AG04450 (cell line): ENCODE data around the gene CCDC88C. TPM values are rescaled to one million over a fixed set of nuclear protein-coding genes. Genes with fewer than 3 reads are reported as not detected.
A peak's percentile ranks its signal among the peaks of the same experiment; 100 is the strongest.

Source experiments
- CTCF ChIA-PET: fragments of 300-600, 350-600 bp; formaldehyde crosslinking; extraction: SDS; loops from one replicate; lab custom pipeline; 2022; ENCODE audit warnings: antibody characterized with exemption, inconsistent platforms; lab: Charles Lee
- POLR2A ChIA-PET: fragments of 350-600 bp; formaldehyde crosslinking; extraction: SDS; loops from one replicate; lab custom pipeline; 2021; ENCODE audit warnings: antibody characterized with exemption, inconsistent platforms; lab: Yijun Ruan, JAX
- DNase-seq: peaks from one replicate; pipeline ENCODE4 v3.0.0-alpha.2; 2011; ENCODE audit warnings: low read depth, low spot score
- H3K27ac ChIP-seq: one replicate; pipeline ENCODE4 v1.5.1; 2012; ENCODE audit warnings: low read depth, low read length, control low read depth
- H3K27me3 ChIP-seq: one replicate; pipeline ENCODE4 v1.6.0; 2012; ENCODE audit warnings: low read length; ENCODE audit not compliant: control insufficient read depth, insufficient read depth
- H3K4me3 ChIP-seq: 2 replicates; pipeline ENCODE4 v1.5.1; 2011; ENCODE audit warnings: mild to moderate bottlenecking, low read depth, low read length, control low read depth
- H3K9me3 ChIP-seq: 2 replicates; pipeline ENCODE4 v1.5.1; 2012; ENCODE audit warnings: low read length; ENCODE audit not compliant: control insufficient read depth, insufficient read depth
- polyA plus RNA-seq: library from polyadenylated mRNA; depleted of rRNA; stranded (reverse); fragments of >200 nt; gene quantifications from 2 replicates; pipeline ENCODE4 v1.2.3, GENCODE V29; 2011
- TF ChIP-seq, protein P1 (sequence below): IDR thresholded peaks from 2 replicates; pipeline ENCODE4 v1.5.1; 2011; ENCODE audit warnings: low read depth, low read length, control low read depth, inconsistent platforms

The CCDC88C gene
- polyA plus RNA-seq, 1 experiment: 0.01 TPM

DNA sequence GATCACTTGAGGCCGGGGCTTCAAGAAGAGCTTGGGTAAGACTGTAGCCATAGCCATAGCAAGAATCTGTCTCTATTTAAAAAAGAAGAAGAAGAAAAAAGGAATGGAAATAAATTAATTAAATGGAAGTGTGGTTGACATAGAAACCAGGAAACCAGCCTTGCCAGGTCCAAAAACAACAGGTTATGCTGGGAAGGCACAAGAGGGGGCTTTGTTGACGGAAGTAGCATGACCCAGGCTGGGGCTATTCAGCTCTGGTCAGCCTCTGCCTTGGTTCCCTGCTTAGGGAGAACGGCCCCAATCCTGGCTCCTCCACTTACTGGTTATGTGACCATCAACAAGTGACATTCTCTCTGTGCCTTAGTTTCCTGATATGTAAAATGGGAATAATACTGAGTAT is 158.7 kb downstream of the CCDC88C start:
- POLR2A ChIA-PET: interaction anchor here (1.5 kb wide), 1 partner anchor 14 kb away, joined by 3 read pairs; the partner anchor contains the start of gene GPR68
- CTCF ChIA-PET: interaction anchor here (2.7 kb wide), 1 partner anchor 27 kb away, joined by 9 read pairs; no protein-coding TSS in a partner anchor
- H3K4me3 ChIP-seq: no peak overlapping the region

DNA sequence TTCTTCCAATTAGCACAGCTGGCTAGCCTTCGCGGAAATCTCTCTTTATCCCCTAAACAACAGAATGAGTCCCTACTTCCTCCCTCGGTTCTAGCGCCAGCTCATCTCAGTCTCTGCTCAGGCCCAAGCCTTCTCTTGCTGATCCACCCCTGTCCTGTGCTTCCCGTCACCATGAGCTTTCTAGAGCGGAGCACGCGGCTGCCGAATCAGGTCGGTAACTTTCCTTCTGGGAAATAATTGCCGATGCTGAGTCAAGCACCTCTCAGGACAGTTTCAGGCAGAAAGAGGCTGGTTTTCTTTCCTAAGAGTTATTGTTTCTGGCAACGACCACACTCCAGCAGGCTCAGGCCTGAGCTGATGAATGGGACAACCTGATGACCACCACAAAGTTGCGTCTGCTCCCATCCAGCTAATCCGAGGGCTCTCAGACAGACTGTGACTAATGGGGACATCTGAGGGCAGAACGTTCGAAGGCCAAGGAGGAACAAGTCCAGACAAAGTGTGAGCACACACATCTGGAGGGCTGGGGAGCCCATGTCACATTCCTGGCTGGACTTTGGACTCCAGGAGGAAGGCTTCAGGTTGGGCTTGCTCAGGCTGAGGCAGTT is 159.5 kb downstream of the CCDC88C start:
- TF ChIP-seq, protein P1, sequence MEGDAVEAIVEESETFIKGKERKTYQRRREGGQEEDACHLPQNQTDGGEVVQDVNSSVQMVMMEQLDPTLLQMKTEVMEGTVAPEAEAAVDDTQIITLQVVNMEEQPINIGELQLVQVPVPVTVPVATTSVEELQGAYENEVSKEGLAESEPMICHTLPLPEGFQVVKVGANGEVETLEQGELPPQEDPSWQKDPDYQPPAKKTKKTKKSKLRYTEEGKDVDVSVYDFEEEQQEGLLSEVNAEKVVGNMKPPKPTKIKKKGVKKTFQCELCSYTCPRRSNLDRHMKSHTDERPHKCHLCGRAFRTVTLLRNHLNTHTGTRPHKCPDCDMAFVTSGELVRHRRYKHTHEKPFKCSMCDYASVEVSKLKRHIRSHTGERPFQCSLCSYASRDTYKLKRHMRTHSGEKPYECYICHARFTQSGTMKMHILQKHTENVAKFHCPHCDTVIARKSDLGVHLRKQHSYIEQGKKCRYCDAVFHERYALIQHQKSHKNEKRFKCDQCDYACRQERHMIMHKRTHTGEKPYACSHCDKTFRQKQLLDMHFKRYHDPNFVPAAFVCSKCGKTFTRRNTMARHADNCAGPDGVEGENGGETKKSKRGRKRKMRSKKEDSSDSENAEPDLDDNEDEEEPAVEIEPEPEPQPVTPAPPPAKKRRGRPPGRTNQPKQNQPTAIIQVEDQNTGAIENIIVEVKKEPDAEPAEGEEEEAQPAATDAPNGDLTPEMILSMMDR: no peak
- Histone ChIP-seq H3K9me3 (peaks cover under 1% of the 10 kb centered on the region; the same call in 1 of the 2 replicates), H3K4me3 (no peak overlapping the region), H3K27ac (no peak overlapping the region), H3K27me3 (peaks cover 16% of the 10 kb centered on the region)
- POLR2A ChIA-PET: interaction anchor here (1.5 kb wide), 1 partner anchor 14 kb away, joined by 3 read pairs; the partner anchor contains the start of gene GPR68
- DNase-seq: no peak
- CTCF ChIA-PET: interaction anchor here (2.7 kb wide), 1 partner anchor 28 kb away, joined by 9 read pairs; no protein-coding TSS in a partner anchor

More for the DNA sequence above, 158.7 kb downstream of the CCDC88C start:
- peaks cover 14% of the 10 kb centered on the region for H3K27me3 ChIP-seq
- no peak for DNase-seq
- H3K9me3 ChIP-seq: no peaks in the 10 kb centered on the region
- TF ChIP-seq, protein P1: no peak
- no peak overlapping the region for H3K27ac ChIP-seq

DNA sequence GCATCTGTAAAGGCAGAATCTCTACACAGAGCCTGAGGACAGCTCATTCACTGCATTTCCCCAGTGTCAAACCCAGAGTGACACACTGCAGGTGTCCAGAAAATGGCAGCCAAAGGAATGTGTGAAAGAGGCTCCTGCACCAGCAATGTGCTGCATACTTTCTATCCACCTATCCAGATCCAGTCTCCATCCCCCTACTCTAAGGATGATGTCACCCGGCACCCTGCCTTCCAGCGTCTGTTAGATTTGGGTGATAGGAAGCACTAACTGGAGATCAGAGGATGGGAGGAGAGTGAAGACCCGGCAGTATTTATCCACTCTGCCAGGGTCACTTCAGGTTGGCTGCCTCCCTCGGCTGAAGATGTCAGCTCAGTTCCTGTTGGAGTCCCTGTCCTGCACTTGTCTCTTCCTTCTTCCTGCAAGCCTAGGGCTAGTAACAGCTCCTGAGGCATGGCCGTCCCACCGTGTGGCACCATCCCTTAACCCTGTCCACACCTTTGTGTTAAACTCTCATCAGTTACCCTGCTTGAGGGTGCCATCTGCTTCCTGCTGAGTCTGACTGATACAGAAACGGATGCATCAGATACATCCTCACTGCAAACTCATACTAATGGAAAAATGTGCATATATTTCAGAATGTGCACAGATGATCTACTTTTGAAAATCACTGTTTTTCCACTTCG is 160.2 kb downstream of the CCDC88C start:
- no peak for DNase-seq
- H3K4me3 ChIP-seq: no peak overlapping the region
- H3K9me3 ChIP-seq: peaks cover 3% of the 10 kb centered on the region; the same call in 1 of the 2 replicates
- H3K27me3 ChIP-seq: peaks cover 18% of the 10 kb centered on the region
- CTCF ChIA-PET: interaction anchor here (2.1 to 2.7 kb wide), 2 partner anchors 29 to 80 kb away, joined by 7 to 9 read pairs; no protein-coding TSS in a partner anchor
- TF ChIP-seq, protein P1: no peak
- H3K27ac ChIP-seq: peak overlapping the region; percentile 11
- POLR2A ChIA-PET: interaction anchor here (0.5 to 1.5 kb wide), 3 partner anchors 12 to 104 kb away, joined by 3 to 6 read pairs (median 3); partner anchors contain the start of gene GPR68

DNA sequence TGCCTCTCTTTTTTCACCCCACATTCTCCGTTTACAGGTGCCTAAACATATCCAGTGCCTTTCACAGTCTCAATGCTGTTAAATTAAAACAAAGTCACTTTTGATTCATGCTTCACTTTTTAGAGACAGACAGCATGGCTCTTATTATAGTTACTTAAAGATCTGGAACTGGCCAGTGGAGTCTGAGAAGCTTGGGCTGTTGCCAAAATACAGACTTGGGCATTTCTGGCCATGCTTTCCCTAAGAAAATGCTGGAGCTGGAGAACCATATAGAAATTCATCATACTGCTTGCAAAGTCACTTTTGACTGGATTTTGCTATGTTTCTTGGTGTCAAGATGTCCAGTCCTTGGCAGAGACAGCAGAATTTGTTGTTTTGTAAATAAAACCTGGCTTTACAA is 161.0 kb downstream of the CCDC88C start:
- DNase-seq: no peak
- ChIA-PET CTCF (interaction anchor here (1.1 to 2.7 kb wide), 3 partner anchors 29 to 83 kb away, joined by 4 to 9 read pairs (median 7); no protein-coding TSS in a partner anchor), POLR2A (interaction anchor here (0.5 to 0.6 kb wide), 2 partner anchors 13 to 105 kb away, joined by 3 to 6 read pairs; no protein-coding TSS in a partner anchor)
- TF ChIP-seq, protein P1: no peak
- Histone ChIP-seq H3K9me3 (peaks cover 3% of the 10 kb centered on the region; the same call in 1 of the 2 replicates), H3K27me3 (peaks cover 19% of the 10 kb centered on the region), H3K4me3 (no peak overlapping the region), H3K27ac (no peak overlapping the region)
